H9 (cell line): ENCODE data around the gene CPA2. TPM values are rescaled to one million over a fixed set of nuclear protein-coding genes. Genes with fewer than 3 reads are reported as not detected.
A peak's percentile ranks its signal among the peaks of the same experiment; 100 is the strongest.

ENCODE experiments used
- DNase-seq: peaks from one replicate; pipeline ENCODE4 v3.0.0-alpha.2; 2017
- H2AFZ ChIP-seq: one replicate; pipeline ENCODE4 v1.6.1; 2013; ENCODE audit warnings: mild to moderate bottlenecking, low read length, control low read depth, moderate library complexity
- H2AK5ac ChIP-seq: 2 replicates; pipeline ENCODE4 v1.6.1; 2013; ENCODE audit warnings: low read length, control low read depth, mixed read lengths; ENCODE audit not compliant: insufficient read length
- H2BK120ac ChIP-seq: one replicate; pipeline ENCODE4 v1.6.1; 2013; ENCODE audit warnings: low read depth, mild to moderate bottlenecking, low read length, control low read depth, inconsistent platforms; ENCODE audit not compliant: poor library complexity, severe bottlenecking
- H2BK12ac ChIP-seq: 2 replicates; pipeline ENCODE4 v1.6.1; 2013; ENCODE audit warnings: low read length, control low read depth, mixed read lengths, low read depth; ENCODE audit not compliant: insufficient read length
- H2BK15ac ChIP-seq: 2 replicates; pipeline ENCODE4 v1.6.1; 2013; ENCODE audit warnings: low read depth, low read length, control low read depth
- H2BK20ac ChIP-seq: one replicate; pipeline ENCODE4 v1.6.1; 2013; ENCODE audit warnings: low read depth, mild to moderate bottlenecking, low read length, control low read depth, inconsistent platforms; ENCODE audit not compliant: poor library complexity, severe bottlenecking
- H2BK5ac ChIP-seq: 2 replicates; pipeline ENCODE4 v1.6.1; 2013; ENCODE audit warnings: low read length, control low read depth, mixed read lengths; ENCODE audit not compliant: insufficient read length
- H3K14ac ChIP-seq: 2 replicates; pipeline ENCODE4 v1.6.1; 2013; ENCODE audit warnings: low read length, control low read depth; ENCODE audit not compliant: insufficient read depth
- H3K18ac ChIP-seq: 2 replicates; pipeline ENCODE4 v1.6.1; 2013; ENCODE audit warnings: low read depth, mild to moderate bottlenecking, mixed read lengths, low read length, control low read depth; ENCODE audit not compliant: insufficient read length
- H3K23ac ChIP-seq: 2 replicates; pipeline ENCODE4 v1.6.1; 2013; ENCODE audit warnings: low read length, control low read depth, mixed read lengths, low read depth; ENCODE audit not compliant: insufficient read length
- H3K23me2 ChIP-seq: 2 replicates; pipeline ENCODE4 v1.6.1; 2013; ENCODE audit warnings: low read depth, mild to moderate bottlenecking, mixed read lengths, low read length, control low read depth; ENCODE audit not compliant: insufficient read length, poor library complexity, severe bottlenecking
- H3K27ac ChIP-seq: 2 replicates; pipeline ENCODE4 v1.5.1; 2013; ENCODE audit warnings: low read length, control low read depth, mixed read lengths, low read depth; ENCODE audit not compliant: insufficient read length
- H3K27me3 ChIP-seq: 2 replicates; pipeline ENCODE4 v1.6.1; 2013; ENCODE audit warnings: low read length, control low read depth, inconsistent platforms; ENCODE audit not compliant: insufficient read depth
- H3K4ac ChIP-seq: 2 replicates; pipeline ENCODE4 v1.6.1; 2013; ENCODE audit warnings: low read depth, mild to moderate bottlenecking, control low read depth, inconsistent platforms, low read length, moderate library complexity
- H3K4me1 ChIP-seq: 2 replicates; pipeline ENCODE4 v1.6.1; 2013; ENCODE audit warnings: low read length, control low read depth, inconsistent platforms; ENCODE audit not compliant: insufficient read depth
- H3K4me2 ChIP-seq: 2 replicates; pipeline ENCODE4 v1.6.1; 2013; ENCODE audit warnings: low read length, control low read depth, mixed read lengths; ENCODE audit not compliant: insufficient read length, insufficient read depth
- H3K56ac ChIP-seq: 2 replicates; pipeline ENCODE4 v1.6.1; 2013; ENCODE audit warnings: low read depth, mild to moderate bottlenecking, mixed read lengths, low read length, control low read depth; ENCODE audit not compliant: insufficient read length
- H3K79me1 ChIP-seq: 2 replicates; pipeline ENCODE4 v1.6.1; 2013; ENCODE audit warnings: low read depth, mild to moderate bottlenecking, moderate library complexity, low read length, control low read depth, inconsistent platforms; ENCODE audit not compliant: insufficient read depth, poor library complexity, severe bottlenecking
- H3K79me2 ChIP-seq: 2 replicates; pipeline ENCODE4 v1.6.1; 2013; ENCODE audit warnings: low read length, control low read depth, inconsistent platforms; ENCODE audit not compliant: insufficient read depth
- H3K9ac ChIP-seq: 2 replicates; pipeline ENCODE4 v1.6.1; 2013; ENCODE audit warnings: low read length, control low read depth, mixed read lengths; ENCODE audit not compliant: insufficient read length; ENCODE audit errors: extremely low read depth
- H3K9me3 ChIP-seq: one replicate; pipeline ENCODE4 v1.6.1; 2013; ENCODE audit warnings: low read depth, low read length, inconsistent platforms; ENCODE audit not compliant: control insufficient read depth
- H3T11ph ChIP-seq: one replicate; pipeline ENCODE4 v1.6.1; 2013; ENCODE audit warnings: mild to moderate bottlenecking, low read length, control low read depth, inconsistent platforms
- H4K20me1 ChIP-seq: one replicate; pipeline ENCODE4 v1.6.1; 2013; ENCODE audit not compliant: control insufficient read depth, insufficient read length, insufficient read depth
- H4K5ac ChIP-seq: 2 replicates; pipeline ENCODE4 v1.6.1; 2013; ENCODE audit warnings: low read depth, mild to moderate bottlenecking, mixed read lengths, low read length, control low read depth; ENCODE audit not compliant: insufficient read length
- H4K8ac ChIP-seq: replicated peaks from 2 replicates; pipeline ENCODE4 v1.6.1; 2013; ENCODE audit warnings: low read length, control low read depth, mixed read lengths, low read depth; ENCODE audit not compliant: insufficient read length
- H4K91ac ChIP-seq: 2 replicates; pipeline ENCODE4 v1.6.1; 2013; ENCODE audit warnings: low read depth, mild to moderate bottlenecking, moderate library complexity, mixed read lengths, low read length, control low read depth; ENCODE audit not compliant: insufficient read length
- H3K27ac Mint-ChIP-seq, 3 experiments: 2 replicates in 2 of 3; 3 replicates in 1 of 3; pipeline ENCODE4 v1.8.0; 2020 to 2021; ENCODE audit warnings: mixed read lengths in 3 of 3, mild to moderate bottlenecking in 1 of 3, moderate library complexity in 1 of 3
- H3K27me3 Mint-ChIP-seq: 2 replicates; pipeline ENCODE4 v1.8.0; 2021; ENCODE audit warnings: low read depth, mild to moderate bottlenecking, moderate library complexity, mixed read lengths
- H3K36me3 Mint-ChIP-seq, 3 experiments: 2 replicates in 2 of 3; 3 replicates in 1 of 3; pipeline ENCODE4 v1.8.0; 2020 to 2021; ENCODE audit warnings: low read depth in 3 of 3, mixed read lengths in 3 of 3; ENCODE audit not compliant: insufficient read depth in 1 of 3
- H3K4me1 Mint-ChIP-seq, 2 experiments: 2 replicates each; pipeline ENCODE4 v1.8.0; 2020; ENCODE audit warnings: mixed read lengths in 2 of 2
- H3K4me3 Mint-ChIP-seq, 2 experiments: 2 replicates in 1 of 2; 3 replicates in 1 of 2; pipeline ENCODE4 v1.8.0; 2020 to 2021; ENCODE audit warnings: mild to moderate bottlenecking in 2 of 2, mixed read lengths in 2 of 2, moderate library complexity in 1 of 2
- H3K9me3 Mint-ChIP-seq, 2 experiments: 2 replicates in 1 of 2; 3 replicates in 1 of 2; pipeline ENCODE4 v1.8.0; 2020; ENCODE audit warnings: mild to moderate bottlenecking in 2 of 2, mixed read lengths in 2 of 2, moderate library complexity in 1 of 2
- WGBS: extraction: QIAGEN DNeasy Blood & Tissue Kit; methylation state at CpG from one replicate; pipeline ENCODE4 v1.1.7; 2013; ENCODE audit warnings: missing lambda C conversion rate, low lambda C conversion rate, mixed read lengths; ENCODE audit not compliant: insufficient read length; ENCODE audit errors: extremely low coverage; 5-methylcytosine and 5-hydroxymethylcytosine counted together
- total RNA-seq: library from RNA; stranded (reverse); gene quantifications from 2 replicates; pipeline ENCODE4 v1.2.1, GENCODE V29; 2021
- TF ChIP-seq, protein P1 (sequence below): fragments of 200-600 bp; sonication (generic); conservative IDR thresholded peaks from 3 replicates; pipeline ENCODE4 v1.8.0; 2021; ENCODE audit warnings: antibody characterized with exemption, mild to moderate bottlenecking

The CPA2 gene
- total RNA-seq, 1 experiment from 2014 or later: not detected

GRCh38 chr7:130270947-130271800 lies 4.5 kb downstream of the CPA2 start:
- Histone ChIP-seq H2BK120ac (no peak overlapping the region), H4K8ac (no peak overlapping the region), H3K9me3 (no peaks in the 10 kb centered on the region), H3K4me1 (peaks cover 17% of the 10 kb centered on the region; the same call in 1 of the 2 replicates), H3K9ac (no peak overlapping the region), H3K56ac (no peak overlapping the region), H3K27ac (no peak overlapping the region), H2BK5ac (no peak overlapping the region), H2BK12ac (no peak overlapping the region), H4K20me1 (no peaks in the 10 kb centered on the region), H3K23ac (no peak overlapping the region), H3K23me2 (no peaks in the 10 kb centered on the region), H3K4ac (no peak overlapping the region), H2AK5ac (no peak overlapping the region), H2AFZ (no peak overlapping the region), H3K27me3 (no peaks in the 10 kb centered on the region), H4K5ac (no peak overlapping the region), H2BK20ac (no peak overlapping the region), H3K14ac (no peak overlapping the region), H3K79me2 (no peaks in the 10 kb centered on the region), H2BK15ac (no peak overlapping the region), H3K4me2 (no peak overlapping the region), H3K18ac (peak overlapping the region; percentile 85), H3T11ph (no peak overlapping the region), H4K91ac (no peak overlapping the region), H3K79me1 (no peaks in the 10 kb centered on the region)
- Mint-ChIP-seq H3K9me3 (no peaks in the 10 kb centered on the region; a peak in 1 of 5 replicates), H3K4me1 (peaks cover 55 to 60% of the 10 kb centered on the region in 2 experiments), H3K27ac (peak overlapping the region in 1 of 3 experiments; percentile 82; a peak in 2 of 7 replicates), H3K27me3 (0 out of 2 replicates have a peak, but pooled peaks cover 2% of the 10 kb centered on the region), H3K4me3 (no peak overlapping the region), H3K36me3 (peaks cover 0 to 4% (median 4%) of the 10 kb centered on the region in 3 experiments; a peak in 2 of 7 replicates)
- TF ChIP-seq, protein P1, sequence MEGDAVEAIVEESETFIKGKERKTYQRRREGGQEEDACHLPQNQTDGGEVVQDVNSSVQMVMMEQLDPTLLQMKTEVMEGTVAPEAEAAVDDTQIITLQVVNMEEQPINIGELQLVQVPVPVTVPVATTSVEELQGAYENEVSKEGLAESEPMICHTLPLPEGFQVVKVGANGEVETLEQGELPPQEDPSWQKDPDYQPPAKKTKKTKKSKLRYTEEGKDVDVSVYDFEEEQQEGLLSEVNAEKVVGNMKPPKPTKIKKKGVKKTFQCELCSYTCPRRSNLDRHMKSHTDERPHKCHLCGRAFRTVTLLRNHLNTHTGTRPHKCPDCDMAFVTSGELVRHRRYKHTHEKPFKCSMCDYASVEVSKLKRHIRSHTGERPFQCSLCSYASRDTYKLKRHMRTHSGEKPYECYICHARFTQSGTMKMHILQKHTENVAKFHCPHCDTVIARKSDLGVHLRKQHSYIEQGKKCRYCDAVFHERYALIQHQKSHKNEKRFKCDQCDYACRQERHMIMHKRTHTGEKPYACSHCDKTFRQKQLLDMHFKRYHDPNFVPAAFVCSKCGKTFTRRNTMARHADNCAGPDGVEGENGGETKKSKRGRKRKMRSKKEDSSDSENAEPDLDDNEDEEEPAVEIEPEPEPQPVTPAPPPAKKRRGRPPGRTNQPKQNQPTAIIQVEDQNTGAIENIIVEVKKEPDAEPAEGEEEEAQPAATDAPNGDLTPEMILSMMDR: no peak
- WGBS: no CpG with 5 or more reads among the region's 12 CpGs
- no peak for DNase-seq
